Myocyte (in vitro differentiated cells): Measurements from ENCODE around the gene CASP6. TPM values are rescaled to one million over a fixed set of nuclear protein-coding genes. Genes with fewer than 3 reads are reported as not detected.

Experiments used
- DNase-seq: peaks from one replicate; pipeline ENCODE4 v3.0.0-alpha.2; 2012; ENCODE audit warnings: low read depth
- polyA plus RNA-seq: library from polyadenylated mRNA; unstranded; fragments of >200 nt; gene quantifications from one replicate; pipeline ENCODE4 v1.2.1, GENCODE V29; 2012; ENCODE audit warnings: missing spikeins
- total RNA-seq: library from RNA; depleted of rRNA; stranded (reverse); fragments of >200 nt; gene quantifications from 2 replicates; pipeline ENCODE4 v1.2.3, GENCODE V29; 2014

Gene CASP6
- total RNA-seq = 11.6 and 18.3 TPM in 2 replicates
- 11.7 TPM for polyA plus RNA-seq

GRCh38 chr4:109702950-109703663 lies at the start of gene CASP6:
Gene CASP6, minus strand, starts transcription at chr4:109703445. Its CDS starts 50 bp downstream, at chr4:109703395.
- DNase-seq = peak; percentile 86

GRCh38 chr4:109752525-109752924 lies 49.3 kb upstream of the CASP6 start:
- no peak for DNase-seq

DNA sequence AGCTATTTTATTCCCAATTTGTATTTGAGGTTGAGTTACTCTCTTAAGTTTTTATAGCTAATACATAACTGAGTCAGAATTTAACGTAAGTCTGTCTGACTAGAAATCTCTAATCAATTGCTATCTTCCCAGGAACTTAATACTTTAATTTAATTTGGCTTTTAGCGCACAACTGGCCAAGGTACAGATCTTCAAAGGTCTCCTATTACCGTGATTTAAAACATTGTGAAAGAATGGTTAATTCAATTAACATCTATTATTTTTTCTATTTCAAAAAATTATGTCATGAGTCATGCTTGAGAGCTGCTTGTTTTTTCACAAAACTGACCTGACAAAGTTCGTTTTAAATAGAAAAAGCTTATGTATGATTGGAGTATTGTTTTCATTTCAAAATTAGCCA lies 48.6 kb upstream of the CASP6 start:
- no peak for DNase-seq

- no peak for DNase-seq
These were observed 47.5 kb upstream of the CASP6 start for GRCh38 chr4:109750652-109751244.

- DNase-seq = no peak
These were observed 46.3 kb upstream of the CASP6 start for GRCh38 chr4:109749388-109750082.

- no peak for DNase-seq
These were observed 44.9 kb upstream of the CASP6 start for GRCh38 chr4:109748114-109748513.

- DNase-seq = no peak
These were observed 43.5 kb upstream of the CASP6 start for GRCh38 chr4:109746728-109747127.

- no peak for DNase-seq
These were observed 42.6 kb upstream of the CASP6 start for GRCh38 chr4:109745830-109746229.

DNA sequence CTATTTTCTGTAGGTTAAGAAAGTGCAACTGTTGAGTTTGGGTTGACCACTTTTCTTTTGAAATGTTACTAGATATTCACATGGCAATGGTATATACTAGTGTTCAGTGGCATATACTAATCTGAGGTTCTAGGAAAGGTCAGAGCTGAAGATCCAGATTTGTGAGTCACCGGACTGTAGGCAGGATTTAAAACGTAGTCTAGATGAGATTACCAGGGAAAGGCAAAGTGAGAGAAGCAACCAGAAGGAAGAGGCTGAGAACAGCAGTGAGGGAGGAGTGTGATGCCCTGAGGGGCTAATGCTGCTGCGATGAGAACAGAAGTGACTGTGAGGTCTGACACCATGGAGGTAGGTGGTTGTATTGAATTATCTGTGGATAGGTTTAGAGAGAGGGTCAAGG lies 36.3 kb upstream of the CASP6 start:
- DNase-seq = no peak

DNA sequence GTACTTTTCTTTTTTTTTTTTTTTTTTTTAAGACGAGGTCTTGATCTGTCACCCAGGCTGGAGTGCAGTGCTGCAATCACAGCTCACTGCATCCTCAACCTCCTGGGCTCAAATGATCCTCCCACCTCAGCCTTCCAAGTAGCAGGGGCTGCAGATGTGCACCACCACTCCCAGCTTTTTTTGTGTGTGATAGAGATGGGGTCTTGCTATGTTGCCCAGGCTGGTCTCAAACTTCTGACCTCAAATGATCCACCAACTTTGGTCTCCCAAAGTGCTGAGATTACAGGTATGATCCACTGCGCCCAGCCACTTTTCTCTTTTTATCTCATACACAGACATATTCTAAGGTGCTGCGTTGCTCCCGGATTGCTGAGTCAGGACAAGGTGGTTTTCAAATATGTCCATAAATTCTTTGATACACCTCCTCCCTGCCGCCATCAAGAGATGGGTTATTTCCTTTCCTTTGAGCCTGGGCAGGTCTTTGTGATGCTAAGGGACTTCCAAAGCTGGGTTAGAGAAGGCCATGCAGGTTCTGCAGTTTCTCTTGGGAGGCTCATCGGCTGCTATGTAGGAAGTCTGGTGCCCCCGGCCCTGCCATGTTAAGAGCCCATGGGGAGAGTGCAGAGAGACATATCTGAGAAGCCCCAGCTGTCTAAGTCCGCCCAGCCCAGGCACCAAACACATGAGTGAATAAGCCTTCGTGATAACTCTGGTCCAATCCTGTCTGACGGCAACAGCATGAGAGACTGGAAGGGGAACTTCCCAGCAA lies 35.0 kb upstream of the CASP6 start:
- no peak for DNase-seq

DNA sequence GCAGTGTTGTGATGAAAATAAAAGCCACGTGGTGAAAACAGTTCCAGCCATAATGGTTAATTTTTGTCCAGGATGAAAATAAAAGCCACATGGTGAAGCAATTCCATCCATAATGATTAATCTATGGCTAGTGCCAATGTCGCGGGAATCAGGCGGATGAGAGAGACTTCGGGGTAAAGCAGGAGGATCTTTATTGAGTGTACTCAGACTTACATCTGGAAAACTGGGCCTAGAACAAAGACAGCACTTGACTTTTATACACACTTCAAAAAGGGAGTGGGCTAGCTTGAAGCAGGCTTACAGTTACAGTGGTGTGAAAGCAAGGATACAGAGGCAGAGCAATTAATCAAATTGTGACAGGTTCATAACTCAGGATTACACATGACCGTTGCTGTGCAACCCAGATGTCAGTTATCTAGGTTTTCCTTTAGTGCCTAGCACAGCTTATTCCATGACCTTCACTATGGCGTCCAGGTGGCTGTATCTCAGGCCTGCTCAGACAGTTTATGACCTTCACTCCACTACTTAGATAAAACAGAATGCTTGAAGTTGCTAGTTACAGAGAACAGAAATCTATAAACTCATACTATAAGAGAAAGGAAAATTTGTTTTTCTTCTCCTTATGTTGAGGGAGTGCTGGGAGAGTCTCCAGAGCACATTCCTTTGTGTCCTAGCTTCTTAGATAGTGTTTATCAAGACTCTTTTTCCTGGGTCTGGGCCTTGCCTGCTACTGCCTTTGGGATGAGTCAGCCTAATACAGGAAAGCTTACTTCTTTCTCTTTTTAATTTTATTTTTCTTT lies 32.5 kb upstream of the CASP6 start:
- DNase-seq = no peak

GRCh38 chr4:109733728-109734127 lies 30.5 kb upstream of the CASP6 start:
- no peak for DNase-seq

- DNase-seq = no peak
These were observed 27.6 kb upstream of the CASP6 start for GRCh38 chr4:109730619-109731545.

DNA sequence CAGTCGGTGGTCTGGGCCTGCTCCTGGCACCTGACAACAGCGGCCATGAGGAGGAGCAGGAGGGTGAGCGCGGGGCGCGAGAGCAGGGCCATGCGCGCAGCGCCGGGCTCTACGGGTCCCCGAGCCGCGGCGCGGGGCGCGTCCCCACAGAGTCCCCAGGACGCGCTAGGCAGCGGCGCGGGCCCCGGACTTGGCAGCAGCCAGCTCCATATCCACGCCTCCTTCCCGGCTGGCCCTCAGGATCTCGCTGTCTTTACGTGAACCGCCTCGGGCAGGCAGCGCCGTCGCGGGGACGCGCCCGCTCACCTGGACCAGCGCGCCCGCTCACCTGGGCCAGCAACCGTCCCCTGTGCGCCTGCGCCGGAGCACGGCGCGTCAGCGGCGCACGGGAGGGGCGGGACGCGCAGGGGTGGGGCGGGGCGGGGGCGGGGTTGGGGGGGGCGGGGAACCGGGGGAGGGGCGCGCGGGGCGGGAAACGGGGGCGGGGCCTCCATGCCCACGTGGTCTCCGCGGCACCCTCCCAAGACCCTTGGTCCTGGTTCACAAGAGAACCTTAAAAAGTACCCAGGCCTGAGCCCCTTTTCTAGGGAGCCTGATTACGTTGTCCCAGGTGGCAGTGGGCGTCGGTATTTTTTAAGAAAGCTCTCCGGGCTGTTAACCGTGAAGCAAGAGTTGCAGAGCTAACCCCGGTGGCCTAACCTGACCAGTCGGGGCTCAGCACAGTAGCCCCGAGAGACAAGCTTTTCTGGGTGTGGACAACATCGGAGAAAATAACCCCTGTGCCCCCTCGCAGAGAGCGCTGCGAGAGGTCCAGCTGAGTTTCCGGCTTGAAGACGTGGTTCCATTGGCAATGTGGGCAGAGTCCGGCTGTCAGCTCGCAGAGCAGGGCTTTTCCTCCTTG lies 26.7 kb upstream of the CASP6 start, which contains the start of gene PLA2G12A:
Gene PLA2G12A (minus strand): TSS at position 353 of the 901 bp plus-strand sequence. CDS start 261 bp downstream, at position 92.
- peak; percentile 75 for DNase-seq

DNA sequence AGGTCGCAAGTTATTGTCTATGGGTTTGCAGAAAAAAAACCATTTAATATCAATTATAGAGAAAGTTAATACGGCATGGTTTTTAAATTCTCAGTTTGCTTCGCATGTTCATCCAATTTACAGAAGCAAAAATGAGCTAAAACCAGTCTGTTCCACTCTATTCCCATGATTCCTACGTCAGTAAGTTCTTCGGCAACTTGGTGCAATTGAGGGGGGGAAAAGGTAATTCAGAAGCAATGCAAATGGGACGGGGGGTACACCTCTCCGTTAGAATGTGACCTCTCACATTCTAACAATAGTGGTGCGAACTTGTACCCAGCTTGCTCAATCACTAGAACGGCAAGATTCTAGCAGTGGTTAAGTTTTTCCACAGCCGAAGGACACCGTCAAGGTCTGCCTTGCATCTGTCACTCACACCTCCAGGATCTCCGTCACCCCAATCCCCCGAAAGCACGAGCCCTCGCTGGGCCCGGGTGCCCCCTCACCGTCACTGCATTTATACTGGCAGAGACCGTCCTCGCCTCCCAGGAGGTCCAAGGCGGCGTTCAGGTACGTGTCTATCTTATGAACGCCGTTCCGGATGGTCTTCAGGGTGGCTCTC lies 26.0 kb upstream of the CASP6 start:
- peak; percentile 4 for DNase-seq

- no peak for DNase-seq
These were observed 25.1 kb upstream of the CASP6 start for GRCh38 chr4:109728385-109728784.

GRCh38 chr4:109723110-109723509 lies 19.9 kb upstream of the CASP6 start:
- DNase-seq = no peak

DNA sequence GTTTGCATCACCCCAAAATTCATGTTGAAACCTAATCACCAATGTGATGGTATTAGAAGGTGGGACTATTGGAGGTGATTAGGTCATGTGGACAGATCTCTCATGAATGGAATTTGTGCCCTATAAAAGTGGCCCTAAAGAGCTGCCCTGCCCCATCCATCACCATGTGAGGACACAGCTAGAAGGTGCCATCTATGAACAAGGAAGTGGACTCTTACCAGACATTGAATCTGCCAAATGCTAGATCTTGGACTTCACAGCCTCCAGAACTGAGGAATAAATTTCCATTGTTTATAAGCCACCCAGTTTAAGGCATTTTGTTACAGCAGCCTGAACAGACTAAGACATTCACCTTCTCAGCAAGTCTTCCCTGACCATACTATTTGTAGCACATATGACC lies 19.1 kb upstream of the CASP6 start:
- DNase-seq = no peak
